Measurements from ENCODE around the gene EPB41L5.
A peak's percentile ranks its signal among the peaks of the same experiment; 100 is the strongest.
"Not testable (repeated sequence)": the region's sequence is repeated elsewhere in the genome, so short reads cannot be mapped to it uniquely, and the experiment has no call there.

Gene EPB41L5

DNA sequence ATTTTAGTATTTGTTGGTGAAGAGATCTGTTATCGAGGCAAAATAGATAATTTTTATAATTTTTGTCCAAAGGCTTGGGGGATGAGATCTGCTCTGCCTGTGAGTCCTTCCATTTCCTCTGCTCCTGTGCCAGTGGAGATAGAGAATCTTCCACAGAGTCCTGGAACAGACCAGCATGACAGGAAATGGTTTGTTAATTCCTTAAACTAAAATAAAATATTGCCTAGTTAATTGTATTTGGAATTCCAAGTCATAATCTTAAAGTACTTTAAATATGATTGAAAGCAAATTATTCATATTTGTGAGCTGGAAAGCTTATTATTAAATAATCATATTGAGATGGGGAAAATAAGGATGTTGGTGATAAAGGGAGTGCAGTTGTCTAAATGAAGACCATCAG is 87.8 kb downstream of the EPB41L5 start:
- no peak for DNase-seq (ENCODE audit: low read depth)

DNA sequence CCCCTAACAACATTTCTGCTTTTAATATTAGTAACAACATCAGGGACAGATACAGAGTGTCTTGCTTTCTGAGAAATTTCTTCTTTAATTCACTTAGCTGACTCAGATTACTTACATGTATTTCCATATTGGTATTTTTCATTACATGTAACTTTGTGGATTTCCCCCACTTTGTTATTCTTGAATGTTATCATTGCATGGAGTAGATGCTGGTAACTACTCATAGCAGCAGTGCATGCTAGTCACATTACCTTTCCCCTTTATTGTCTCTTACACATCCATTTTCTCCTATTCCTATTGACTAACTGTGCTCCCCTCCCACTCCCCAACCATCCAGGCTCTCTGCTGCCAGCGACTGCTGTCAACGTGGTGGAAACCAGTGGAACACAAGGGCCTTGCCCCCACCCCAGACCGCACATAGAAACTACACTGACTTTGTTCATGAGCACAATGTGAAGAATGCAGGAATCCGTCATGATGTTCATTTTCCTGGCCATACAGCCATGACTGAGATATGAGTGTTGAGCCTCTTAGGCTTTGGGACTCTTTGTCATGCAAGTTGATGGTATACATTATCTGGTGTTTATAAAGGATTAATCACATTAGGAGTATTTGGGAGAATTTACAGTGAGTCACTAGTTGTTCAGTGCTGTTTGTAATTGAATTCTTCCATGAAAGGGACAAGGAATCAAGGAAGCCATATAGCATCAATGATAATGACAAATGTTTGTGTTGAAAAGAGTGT is 91.0 kb downstream of the EPB41L5 start:
- peak; percentile 43 for DNase-seq (ENCODE audit: low read depth)

DNA sequence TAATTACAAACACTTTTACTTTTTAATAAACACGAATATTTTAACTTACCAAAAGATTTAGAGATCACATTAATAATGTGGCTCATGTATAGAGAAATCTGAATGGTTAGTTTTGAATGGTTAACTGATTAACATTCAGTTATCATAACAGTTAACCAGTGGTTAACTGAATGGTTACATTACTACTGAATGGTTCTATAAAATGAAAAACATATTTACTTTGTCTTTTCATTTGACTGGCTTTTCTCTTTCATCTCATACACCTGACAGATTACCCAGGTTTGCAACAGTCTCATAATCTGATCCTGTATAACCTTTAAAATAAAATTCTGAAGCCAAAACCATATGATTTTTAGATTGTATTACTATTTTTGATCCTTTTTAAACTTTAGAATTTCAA is 91.9 kb downstream of the EPB41L5 start:
- no peak for DNase-seq (ENCODE audit: low read depth)

DNA sequence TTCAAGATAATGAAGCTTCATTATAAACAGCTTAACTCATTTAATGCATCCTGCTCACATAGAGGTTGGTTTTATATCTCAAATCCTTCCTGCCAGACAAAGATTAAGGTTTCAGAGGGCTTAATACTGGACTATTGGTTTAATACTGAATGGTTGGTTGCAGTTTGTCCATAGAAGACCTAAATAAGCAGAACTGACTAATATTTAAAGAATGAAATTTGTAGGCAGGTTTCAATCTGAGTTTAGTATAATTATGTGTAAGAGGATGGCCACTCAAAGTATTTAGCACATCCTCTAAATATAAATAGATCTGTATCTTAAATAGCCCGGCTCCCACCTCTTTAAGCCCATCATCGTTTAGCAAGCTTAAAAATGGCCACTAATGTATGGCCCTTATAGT is 92.5 kb downstream of the EPB41L5 start:
- DNase-seq (ENCODE audit: low read depth), result no peak

DNA sequence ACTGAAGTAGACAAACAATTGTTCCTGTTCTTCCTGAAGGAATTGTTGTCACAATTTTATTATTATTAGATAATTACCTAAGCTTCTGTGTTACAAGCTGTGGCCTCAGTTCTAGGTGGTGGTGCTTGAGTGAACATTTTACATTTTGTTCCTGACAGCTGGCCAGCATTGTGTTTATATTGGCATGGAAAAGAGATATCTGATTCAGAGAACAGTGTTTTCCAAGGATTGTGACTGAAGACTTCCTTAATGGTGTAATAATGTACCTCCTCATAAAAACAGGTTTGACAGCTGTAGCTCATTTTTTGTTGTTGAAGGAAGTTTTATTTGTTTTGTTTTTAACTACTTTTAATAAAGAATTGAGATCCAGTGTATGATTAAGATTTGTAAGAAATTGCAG is 95.2 kb downstream of the EPB41L5 start:
- peak; percentile 66 for DNase-seq (ENCODE audit: low read depth)

DNA sequence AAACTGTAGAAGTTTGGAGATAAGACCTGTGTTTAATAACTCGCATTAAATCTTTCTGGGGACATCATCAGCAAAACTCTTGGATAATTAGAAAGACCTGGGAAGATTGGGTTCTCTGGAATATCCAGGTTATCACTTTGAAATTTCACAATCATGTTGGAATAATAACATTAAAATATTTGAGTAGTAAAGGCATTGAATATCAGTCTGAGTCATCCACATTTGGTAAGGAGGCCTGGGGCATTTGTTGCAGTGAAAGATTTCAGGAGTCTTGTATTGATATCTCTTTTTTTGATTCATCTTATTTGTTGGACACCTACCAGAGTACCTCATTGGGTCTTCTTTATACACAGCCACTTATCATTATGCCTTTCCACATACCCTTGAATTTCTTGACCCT is 95.9 kb downstream of the EPB41L5 start:
- DNase-seq (ENCODE audit: low read depth), result peak; percentile 20

DNA sequence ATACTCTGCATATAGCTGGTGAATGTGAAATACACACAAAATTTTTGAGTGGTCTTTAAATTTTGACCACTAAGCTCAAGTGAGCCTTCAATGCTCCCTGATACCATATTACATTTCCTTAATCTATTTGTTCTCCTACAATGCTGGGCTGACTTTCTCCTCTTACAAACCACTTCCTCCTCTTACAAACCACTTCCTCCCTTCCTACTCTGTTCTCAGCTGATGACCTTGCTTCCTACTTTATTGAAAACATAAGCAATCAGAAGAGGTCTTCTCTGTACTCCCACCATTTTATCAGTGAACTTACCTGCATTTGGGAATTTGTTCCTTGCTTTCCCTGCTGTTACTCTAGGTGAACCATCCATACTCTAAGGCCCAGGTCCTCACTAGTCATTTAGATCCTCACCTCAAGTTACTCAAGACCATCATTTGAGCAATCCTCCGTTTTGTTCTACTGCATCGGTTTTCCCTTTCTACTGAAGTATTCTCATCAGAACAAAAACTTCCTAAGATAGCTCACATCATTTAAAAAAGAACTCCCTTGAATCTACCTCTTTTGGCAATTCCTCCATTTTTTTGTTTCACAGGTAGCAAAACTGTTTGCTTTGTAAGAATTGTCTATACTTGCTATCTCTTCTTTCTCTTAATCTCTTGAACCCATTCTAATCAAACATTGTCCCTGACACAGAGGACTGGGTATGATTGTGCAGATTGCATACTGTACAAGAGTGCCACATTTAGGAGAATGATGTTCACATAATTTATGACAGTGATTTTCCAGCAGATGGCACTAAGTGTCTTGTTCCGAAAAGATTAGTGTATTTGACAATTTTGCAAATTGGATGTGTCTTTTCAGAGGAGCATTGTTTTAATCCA is 96.5 kb downstream of the EPB41L5 start:
- DNase-seq (ENCODE audit: low read depth), result peak; percentile 45

DNA sequence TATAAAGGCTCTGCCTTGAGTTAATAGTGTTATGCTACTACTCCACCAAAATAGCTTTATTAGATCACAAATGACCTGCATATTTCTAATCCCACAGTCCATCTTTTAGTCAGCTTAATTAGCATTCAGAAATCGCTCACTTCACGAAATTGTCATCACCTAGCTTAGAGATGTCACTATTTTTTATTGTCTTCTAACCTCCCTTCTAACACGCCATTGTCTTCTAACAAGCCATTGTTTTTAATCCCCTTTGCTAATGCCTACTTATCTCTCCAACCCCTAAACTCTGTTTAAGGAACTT is 97.1 kb downstream of the EPB41L5 start:
- DNase-seq (ENCODE audit: low read depth), result no peak

DNA sequence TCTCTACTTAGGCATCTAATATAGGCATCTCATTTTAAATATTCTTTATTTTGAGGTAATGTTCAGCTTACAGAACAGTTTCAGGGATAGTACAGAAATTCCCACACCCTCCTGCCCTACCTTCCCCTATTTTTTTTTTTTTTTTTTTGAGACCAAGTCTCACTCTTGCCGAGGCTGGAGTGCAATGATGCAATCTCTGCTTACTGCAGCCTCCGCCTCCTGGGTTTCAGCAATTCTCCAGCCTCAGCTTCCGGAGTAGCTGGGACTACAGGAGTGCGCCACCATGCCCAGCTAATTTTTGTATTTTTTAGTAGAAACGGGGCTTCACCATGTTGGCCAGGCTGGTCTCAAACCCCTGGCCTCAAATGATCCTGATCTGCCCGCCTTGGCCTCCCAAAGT is 97.6 kb downstream of the EPB41L5 start:
- DNase-seq (ENCODE audit: low read depth), result no peak

DNA sequence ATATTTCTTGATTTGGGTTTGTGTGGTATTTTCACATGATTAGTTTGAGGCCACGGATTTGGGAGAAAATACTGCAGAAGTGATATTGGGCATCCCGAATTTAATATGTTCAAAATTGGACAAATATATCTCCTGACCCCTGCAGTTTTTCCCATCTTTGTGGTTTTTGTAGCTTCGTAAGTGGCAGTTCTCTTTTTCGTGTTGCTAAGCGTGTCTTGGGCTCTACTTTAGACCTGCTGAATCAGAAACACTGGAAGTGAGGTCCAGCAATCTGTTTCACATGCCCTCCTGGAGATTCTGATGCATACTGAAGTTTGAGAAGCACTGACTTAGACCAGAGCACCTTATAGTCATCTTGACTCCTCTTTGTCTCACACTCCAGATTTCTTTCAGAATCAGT is 98.3 kb downstream of the EPB41L5 start:
- no peak for DNase-seq (ENCODE audit: low read depth)

DNA sequence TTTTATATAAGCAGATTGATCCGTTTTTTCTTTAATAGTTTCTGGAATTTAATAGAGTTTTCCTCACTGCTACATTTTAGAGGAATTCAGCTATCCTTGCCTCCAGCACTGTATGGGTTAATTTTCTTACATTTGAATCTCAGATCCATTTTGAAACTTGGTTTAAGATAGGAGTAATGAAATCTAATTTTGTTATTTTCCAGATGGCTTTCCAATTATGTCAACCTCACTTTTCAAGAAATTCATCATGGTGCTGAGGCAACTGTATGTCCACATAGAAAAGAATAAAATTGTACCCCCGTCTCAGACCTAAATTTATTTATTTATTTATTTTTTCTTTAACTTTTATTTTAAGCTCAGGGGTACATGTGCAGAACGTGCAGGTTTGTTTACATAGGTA is 105.1 kb downstream of the EPB41L5 start:
- no peak for DNase-seq (ENCODE audit: low read depth)

DNA sequence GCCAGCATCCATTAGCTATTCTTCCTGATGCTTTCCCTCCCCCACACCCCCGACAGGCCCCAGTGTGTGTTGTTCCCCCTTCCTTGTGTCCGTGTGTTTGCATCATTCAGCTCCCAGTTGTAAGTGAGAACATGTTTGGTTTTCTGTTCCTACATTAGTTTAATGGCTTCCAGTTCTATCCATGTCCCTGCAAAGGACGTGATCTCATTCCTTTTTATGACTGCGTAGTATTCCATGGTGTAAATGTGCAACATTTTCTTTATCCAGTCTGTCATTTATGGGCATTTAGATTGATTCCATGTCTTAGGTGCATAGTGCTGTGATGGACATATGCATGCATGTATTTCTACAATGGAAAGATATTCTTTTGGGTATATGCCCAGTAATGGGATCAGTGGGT is 105.6 kb downstream of the EPB41L5 start:
- no peak for DNase-seq (ENCODE audit: low read depth)

DNA sequence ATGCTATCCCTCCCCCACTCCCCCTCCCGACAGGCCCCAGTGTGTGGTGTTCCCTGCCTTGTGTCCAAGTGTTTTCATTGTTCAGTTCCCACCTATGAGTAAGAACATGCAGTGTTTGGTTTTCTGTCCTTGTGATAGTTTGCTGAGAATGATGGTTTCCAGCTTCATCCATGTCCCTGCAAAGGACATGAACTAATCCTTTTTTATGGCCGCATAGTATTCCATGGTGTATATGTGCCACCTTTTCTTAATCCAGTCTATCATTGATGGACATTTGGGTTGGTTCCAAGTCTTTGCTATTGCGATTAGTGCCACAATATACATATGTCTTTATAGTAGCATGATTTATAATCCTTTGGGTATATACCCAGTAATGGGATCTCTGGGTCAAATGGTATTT is 108.5 kb downstream of the EPB41L5 start:
- not testable (repeated sequence) for DNase-seq (ENCODE audit: low read depth)

DNA sequence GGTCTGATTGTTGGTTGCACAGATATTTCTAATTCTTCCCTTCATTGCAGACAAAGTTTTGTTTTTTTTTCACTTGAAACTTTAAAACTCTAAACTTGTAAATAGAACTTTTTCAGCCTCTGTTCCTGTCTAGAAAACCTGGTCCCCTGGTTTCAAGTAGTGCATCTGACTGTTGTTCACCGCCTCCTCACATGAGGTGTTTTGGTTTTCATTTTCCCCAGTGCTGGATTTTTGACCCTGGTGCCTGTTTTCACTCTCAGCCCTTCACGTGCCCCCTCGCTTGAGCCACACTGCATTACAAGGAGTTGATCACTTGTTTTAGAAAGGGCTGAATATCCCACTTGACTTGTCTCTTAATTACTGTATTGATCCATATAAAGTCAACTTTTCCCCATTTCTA is 110.2 kb downstream of the EPB41L5 start:
- DNase-seq (ENCODE audit: low read depth), result no peak

DNA sequence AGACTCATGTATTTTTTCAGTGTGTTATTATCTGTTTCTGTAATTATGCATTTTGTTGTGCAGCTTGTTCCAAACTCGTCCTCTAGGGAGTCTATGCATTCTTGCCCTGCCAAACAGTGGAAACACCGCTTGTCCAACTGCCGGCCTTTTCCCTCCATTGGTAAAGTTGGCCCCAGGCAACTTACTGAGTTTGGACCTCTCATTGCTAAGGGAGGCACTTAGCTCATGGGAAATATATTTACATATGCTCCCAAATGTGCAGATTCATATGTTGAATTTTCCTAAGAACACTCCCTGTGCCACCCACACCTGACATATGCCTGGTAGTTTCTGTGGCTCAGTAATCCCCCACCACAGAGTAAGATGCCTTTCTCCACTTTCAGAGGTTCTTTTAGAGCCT is 112.3 kb downstream of the EPB41L5 start:
- DNase-seq (ENCODE audit: low read depth), result no peak

DNA sequence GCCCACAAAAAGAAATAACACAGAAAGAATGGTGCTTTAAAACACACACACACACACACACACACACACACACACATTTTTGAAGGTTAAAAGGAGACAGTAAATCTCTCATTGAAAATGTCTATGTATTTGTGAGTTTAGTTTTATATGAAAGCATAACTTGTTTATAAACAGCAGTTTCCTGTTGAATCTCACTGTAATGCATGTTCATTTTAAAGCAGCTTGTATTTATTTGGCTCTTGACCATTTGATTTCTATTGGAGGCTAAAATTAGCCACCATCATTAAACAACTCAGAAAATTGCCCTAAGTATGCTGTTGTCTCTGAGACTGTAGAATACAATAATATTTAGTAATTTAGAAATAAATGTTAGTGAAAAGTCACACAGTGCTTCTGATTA is 115.3 kb downstream of the EPB41L5 start:
- no peak for DNase-seq (ENCODE audit: low read depth)

DNA sequence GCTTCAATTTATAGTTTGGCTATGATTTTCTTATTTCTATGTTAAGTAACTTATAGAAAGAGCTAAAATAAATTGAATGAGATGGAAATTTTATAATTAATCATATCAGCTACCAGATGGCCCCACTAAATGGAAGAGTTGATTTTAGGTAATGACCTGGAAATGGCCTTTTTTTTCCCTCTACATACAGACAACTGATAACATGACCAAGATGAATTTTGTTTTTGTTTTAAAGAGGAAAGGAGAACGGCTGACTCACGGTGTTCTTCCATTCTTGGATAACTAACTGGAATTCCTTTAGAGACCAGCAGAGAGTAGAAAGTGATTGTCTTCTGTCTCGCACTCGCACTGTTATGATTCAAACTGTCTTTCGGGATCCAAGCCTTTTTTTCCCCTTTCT is 119.3 kb downstream of the EPB41L5 start:
- no peak for DNase-seq (ENCODE audit: low read depth)

DNA sequence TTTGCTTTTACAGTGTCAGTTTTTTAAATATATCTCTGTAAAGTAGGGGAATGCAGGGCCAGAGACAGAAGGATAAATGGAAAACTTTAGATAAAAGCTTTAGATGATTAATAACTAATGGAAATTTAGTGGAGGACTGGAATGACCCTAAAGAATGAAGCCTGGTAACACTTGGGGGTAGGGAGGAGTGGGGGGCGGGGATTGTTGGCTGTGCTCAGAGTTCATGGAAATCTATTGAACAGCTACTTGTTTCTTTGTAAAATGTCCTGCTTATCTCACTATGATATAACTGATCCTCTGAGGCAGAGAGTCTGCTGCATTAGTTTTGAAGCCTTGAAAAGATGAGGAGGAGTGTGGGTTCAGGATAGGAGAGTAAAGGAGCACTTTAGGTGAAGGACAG is 119.8 kb downstream of the EPB41L5 start:
- no peak for DNase-seq (ENCODE audit: low read depth)

DNA sequence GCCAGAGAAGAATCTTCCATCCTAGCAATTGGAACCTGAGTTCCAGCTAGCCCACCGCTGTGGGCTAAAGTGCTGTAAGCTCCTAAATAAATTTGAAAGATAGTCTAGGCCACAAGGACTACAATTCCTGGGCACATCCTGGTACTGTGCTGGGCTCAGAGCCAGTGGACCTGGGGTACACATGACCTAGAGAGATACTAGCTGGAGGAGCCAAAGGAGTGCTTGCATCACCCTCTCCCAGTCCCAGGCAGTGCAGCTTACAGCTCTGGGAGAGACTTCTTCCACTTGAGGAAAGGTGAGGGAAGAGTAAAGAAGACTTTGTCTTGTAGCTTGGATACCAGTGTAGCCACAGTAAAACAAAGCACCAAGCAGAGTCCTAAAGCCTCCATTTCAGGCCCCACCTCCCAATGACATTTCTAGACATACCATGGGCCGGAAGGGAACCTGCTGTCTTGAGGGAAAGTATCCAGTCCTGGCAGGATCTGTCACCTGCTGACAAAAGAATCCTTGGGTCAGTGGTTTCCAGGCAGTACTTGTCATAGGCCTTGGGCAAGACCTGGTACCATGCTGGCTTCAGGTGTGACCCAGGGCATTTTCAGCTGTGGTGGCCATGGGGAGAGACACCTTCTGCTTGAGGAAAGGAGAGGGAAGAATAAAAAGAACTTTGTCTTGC is 120.8 kb downstream of the EPB41L5 start:
- DNase-seq (ENCODE audit: low read depth), result no peak

DNA sequence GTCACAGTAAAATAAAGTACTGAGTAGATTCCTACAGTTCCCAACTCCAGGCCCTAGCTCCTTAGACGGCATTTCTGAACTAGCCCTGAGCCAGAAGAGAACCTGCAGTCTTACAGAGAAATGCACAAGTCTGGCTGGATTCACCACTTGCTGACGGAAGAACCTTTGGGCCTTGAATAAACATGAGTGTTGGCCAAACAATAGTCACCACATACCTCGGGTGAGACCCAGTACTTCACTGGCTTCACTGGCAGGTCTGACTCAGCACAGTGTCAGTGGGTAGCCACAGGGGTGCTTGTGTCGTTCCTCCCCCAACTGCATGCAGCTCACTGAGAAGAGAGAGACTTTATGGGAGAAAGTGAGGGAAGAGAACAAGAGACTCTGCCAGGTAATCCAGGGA is 121.4 kb downstream of the EPB41L5 start:
- DNase-seq (ENCODE audit: low read depth), result peak; percentile 66

DNA sequence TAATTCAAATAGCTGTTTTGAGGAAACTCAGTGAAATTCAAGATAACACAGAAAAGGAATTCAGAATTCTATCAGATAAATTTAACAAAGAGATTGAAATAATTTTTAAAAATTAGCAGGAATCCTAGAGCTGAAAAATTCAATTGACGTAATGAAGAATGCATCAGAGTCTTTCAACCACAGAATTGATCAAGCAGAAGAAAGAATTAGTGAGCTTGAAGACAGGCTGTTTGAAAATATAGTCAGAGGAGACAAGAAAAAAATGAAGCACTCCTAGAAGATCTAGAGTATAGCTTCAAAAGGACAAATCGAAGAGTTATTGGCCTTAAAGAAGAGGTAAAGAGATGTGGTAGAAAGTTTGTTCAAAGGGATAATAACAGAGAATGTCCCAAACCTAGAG is 122.1 kb downstream of the EPB41L5 start:
- not testable (repeated sequence) for DNase-seq (ENCODE audit: low read depth)

DNA sequence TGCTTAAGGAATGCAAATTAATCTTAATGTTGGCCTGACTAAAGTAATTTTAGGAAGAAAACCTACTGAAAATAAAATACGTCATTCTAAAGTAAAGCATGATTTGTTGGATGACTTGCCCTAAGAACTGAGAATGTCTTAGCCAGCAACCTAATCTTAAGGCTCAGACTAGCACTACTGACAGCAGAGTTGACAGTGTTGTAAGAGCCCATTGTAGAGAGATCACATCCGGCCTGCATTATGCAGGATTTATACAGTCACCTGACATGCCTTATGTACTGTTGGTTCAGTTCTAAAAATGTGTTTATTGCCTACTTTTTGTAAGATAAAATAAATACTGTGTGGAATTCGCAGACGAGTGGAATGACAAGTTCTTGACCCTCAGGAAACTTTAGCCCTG is 128.0 kb downstream of the EPB41L5 start:
- no peak for DNase-seq (ENCODE audit: low read depth)

All from fibroblast of gingiva (primary cell).